ENCODE results near the gene UCP3. TPM values are rescaled to one million over a fixed set of nuclear protein-coding genes. Genes with fewer than 3 reads are reported as not detected.

UCP3 gene
- total and polyA plus RNA-seq, 4 experiments from 2014 or later: 0.54 to 6.3 (median 2.7) TPM

DNA sequence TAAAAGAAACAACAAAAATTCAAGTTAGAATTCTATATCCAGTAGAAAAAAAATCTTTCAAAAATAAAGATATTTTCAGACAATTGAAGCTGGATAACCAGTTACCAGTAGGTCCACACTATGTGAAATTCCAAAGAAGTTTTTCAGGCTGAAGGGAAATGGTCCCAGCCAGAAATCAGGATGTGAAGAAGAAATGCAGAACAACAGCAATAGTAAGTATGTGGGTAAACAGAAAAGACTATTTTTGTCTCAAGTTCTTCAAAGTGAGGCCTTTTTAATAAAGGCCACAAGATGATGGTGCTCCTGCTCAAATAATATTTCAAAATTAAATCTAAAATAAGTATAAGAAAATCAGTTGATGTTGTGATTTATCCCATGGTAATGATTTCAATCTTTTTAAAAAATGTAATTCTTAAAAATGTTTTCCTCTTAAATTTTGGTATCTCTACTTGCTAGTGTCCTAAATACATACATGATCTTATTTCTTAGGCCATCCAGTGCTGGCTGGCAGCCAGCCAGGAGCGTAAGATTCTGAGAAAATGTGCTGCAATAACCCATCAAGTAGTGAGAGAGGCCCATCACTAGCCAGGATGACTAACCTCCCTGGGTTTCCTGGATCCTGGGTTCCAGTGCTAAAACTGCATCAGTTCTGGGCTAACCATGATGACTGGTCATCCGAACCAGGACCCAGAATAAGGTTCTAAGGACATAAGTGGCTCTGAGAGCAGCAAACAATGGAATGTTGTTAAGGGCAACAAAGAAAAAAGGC, 15.6 kb upstream of the UCP3 start:
- Mint-ChIP-seq H3K36me3 (peaks cover 21 to 39% of the 10 kb centered on the region in 2 donors), H3K4me3 (peak overlapping the region in 1 of 8 donors; percentile 19), H3K9me3 (peaks cover 0 to 2% (median 0%) of the 10 kb centered on the region in 8 donors), H3K27ac (peak overlapping the region in 3 of 7 donors; percentile 14 to 70 (median 26)), H3K27me3 (no peaks in the 10 kb centered on the region), H3K4me1 (peaks cover 20 to 40% (median 33%) of the 10 kb centered on the region in 4 donors)
- H3K27ac ChIP-seq (ENCODE audit: low read depth, low read length): no peak overlapping the region
- no peaks in the 10 kb centered on the region for H3K9me3 ChIP-seq (ENCODE audit: control insufficient read depth in 1 of 2, low read length in 2 of 2)
- no peaks in the 10 kb centered on the region for H3K27me3 ChIP-seq (ENCODE audit: insufficient read depth, low read length)
- no peak for DNase-seq
- no peak overlapping the region for H3K4me3 ChIP-seq (ENCODE audit: low read length in 2 of 2)
- intact Hi-C loops (cut with micrococcal nuclease): no loop called here
- peaks cover 36% of the 10 kb centered on the region for H3K4me1 ChIP-seq (ENCODE audit: insufficient read depth, low read length)
- CTCF ChIA-PET (ENCODE audit: partially characterized antibody): no interaction called here
- no peaks in the 10 kb centered on the region for H3K36me3 ChIP-seq (ENCODE audit: insufficient read depth, low read length)
- POLR2A ChIA-PET (ENCODE audit: partially characterized antibody): interaction anchor here (35.3 kb wide), 1 partner anchor 43 kb away, joined by 2221 read pairs; the partner anchor contains the start of gene UCP2

GRCh38 chr11:74023276-74023675, 14.4 kb upstream of the UCP3 start:
- peaks cover 0 to 2% (median 0%) of the 10 kb centered on the region in 8 donors for H3K9me3 Mint-ChIP-seq

DNA sequence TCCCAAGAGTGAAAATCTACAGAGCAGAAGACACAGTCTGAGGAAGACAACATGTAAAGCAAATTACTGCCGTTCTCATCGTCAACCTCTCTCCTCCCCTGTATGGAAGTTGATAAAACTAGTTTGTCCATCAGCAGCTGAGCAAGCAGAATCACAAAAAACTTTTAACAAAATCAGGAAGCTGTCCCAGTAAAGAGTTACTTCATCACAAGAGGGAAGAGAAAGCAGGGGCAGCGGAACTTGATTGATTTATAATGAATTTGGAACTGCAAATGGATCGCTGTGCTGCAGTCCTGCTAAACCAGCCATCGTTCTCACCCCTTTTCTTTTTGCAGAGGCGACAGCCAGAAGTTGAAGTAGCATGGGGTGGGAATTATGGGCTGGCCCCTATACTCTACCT, 13.7 kb upstream of the UCP3 start:
- Mint-ChIP-seq H3K27ac (no peak overlapping the region), H3K9me3 (peaks cover 0 to 2% (median 0%) of the 10 kb centered on the region in 8 donors), H3K36me3 (peaks cover 14 to 26% of the 10 kb centered on the region in 2 donors), H3K27me3 (no peaks in the 10 kb centered on the region), H3K4me1 (peaks cover 24 to 46% (median 27%) of the 10 kb centered on the region in 4 donors), H3K4me3 (no peak overlapping the region)
- no peaks in the 10 kb centered on the region for H3K36me3 ChIP-seq (ENCODE audit: insufficient read depth, low read length)
- no peak overlapping the region for H3K4me3 ChIP-seq (ENCODE audit: low read length in 2 of 2)
- H3K9me3 ChIP-seq (ENCODE audit: control insufficient read depth in 1 of 2, low read length in 2 of 2): no peaks in the 10 kb centered on the region
- no peak for DNase-seq
- peaks cover 49% of the 10 kb centered on the region for H3K4me1 ChIP-seq (ENCODE audit: insufficient read depth, low read length)
- H3K27me3 ChIP-seq (ENCODE audit: insufficient read depth, low read length): no peaks in the 10 kb centered on the region
- intact Hi-C loops (cut with micrococcal nuclease): no loop called here
- ChIA-PET POLR2A (ENCODE audit: partially characterized antibody) (interaction anchor here (35.3 kb wide), 1 partner anchor 41 kb away, joined by 2221 read pairs; the partner anchor contains the start of gene UCP2), CTCF (ENCODE audit: partially characterized antibody) (interaction anchor here (1.3 kb wide), 2 partner anchors 17 to 59 kb away, joined by 3 read pairs; no protein-coding TSS in a partner anchor)
- H3K27ac ChIP-seq (ENCODE audit: low read depth, low read length): no peak overlapping the region

More at GRCh38 chr11:74023276-74023675, 14.4 kb upstream of the UCP3 start:
- intact Hi-C loops (cut with micrococcal nuclease): no loop called here
- ChIA-PET CTCF (ENCODE audit: partially characterized antibody) (no interaction called here), POLR2A (ENCODE audit: partially characterized antibody) (interaction anchor here (35.3 kb wide), 1 partner anchor 42 kb away, joined by 2221 read pairs; the partner anchor contains the start of gene UCP2)
- Mint-ChIP-seq H3K27me3 (no peaks in the 10 kb centered on the region), H3K4me1 (peaks cover 23 to 40% (median 28%) of the 10 kb centered on the region in 4 donors), H3K4me3 (peak overlapping the region in 1 of 8 donors; percentile 25), H3K36me3 (peaks cover 18 to 31% of the 10 kb centered on the region in 2 donors), H3K27ac (peak overlapping the region in 2 of 7 donors; percentile 62 to 68)
- no peaks in the 10 kb centered on the region for H3K36me3 ChIP-seq (ENCODE audit: insufficient read depth, low read length)
- no peak overlapping the region for H3K4me3 ChIP-seq (ENCODE audit: low read length in 2 of 2)
- DNase-seq: no peak
- H3K9me3 ChIP-seq (ENCODE audit: control insufficient read depth in 1 of 2, low read length in 2 of 2): no peaks in the 10 kb centered on the region
- H3K27me3 ChIP-seq (ENCODE audit: insufficient read depth, low read length): no peaks in the 10 kb centered on the region
- peaks cover 46% of the 10 kb centered on the region for H3K4me1 ChIP-seq (ENCODE audit: insufficient read depth, low read length)
- H3K27ac ChIP-seq (ENCODE audit: low read depth, low read length): no peak overlapping the region

GRCh38 chr11:74021998-74022397, 13.1 kb upstream of the UCP3 start:
- no peaks in the 10 kb centered on the region for H3K36me3 ChIP-seq (ENCODE audit: insufficient read depth, low read length)
- ChIA-PET POLR2A (ENCODE audit: partially characterized antibody) (interaction anchor here (35.3 kb wide), 1 partner anchor 41 kb away, joined by 2221 read pairs; the partner anchor contains the start of gene UCP2), CTCF (ENCODE audit: partially characterized antibody) (interaction anchor here (1.3 to 1.4 kb wide), 3 partner anchors 12 to 58 kb away, joined by 3 to 6 read pairs (median 3); no protein-coding TSS in a partner anchor)
- Mint-ChIP-seq H3K36me3 (peaks cover 14 to 28% of the 10 kb centered on the region in 2 donors), H3K9me3 (peaks cover 0 to 2% (median 0%) of the 10 kb centered on the region in 8 donors), H3K27ac (no peak overlapping the region), H3K4me3 (no peak overlapping the region), H3K4me1 (peaks cover 25 to 49% (median 29%) of the 10 kb centered on the region in 4 donors), H3K27me3 (no peaks in the 10 kb centered on the region)
- no peaks in the 10 kb centered on the region for H3K9me3 ChIP-seq (ENCODE audit: control insufficient read depth in 1 of 2, low read length in 2 of 2)
- intact Hi-C loops (cut with micrococcal nuclease): no loop called here
- no peak overlapping the region for H3K4me3 ChIP-seq (ENCODE audit: low read length in 2 of 2)
- no peaks in the 10 kb centered on the region for H3K27me3 ChIP-seq (ENCODE audit: insufficient read depth, low read length)
- peaks cover 52% of the 10 kb centered on the region for H3K4me1 ChIP-seq (ENCODE audit: insufficient read depth, low read length)
- no peak overlapping the region for H3K27ac ChIP-seq (ENCODE audit: low read depth, low read length)
- DNase-seq: no peak

GRCh38 chr11:74020539-74020938, 11.7 kb upstream of the UCP3 start:
- H3K9me3 ChIP-seq (ENCODE audit: control insufficient read depth in 1 of 2, low read length in 2 of 2): no peaks in the 10 kb centered on the region
- H3K9me3 Mint-ChIP-seq: no peaks in the 10 kb centered on the region
- no peaks in the 10 kb centered on the region for H3K27me3 ChIP-seq (ENCODE audit: insufficient read depth, low read length)
- ChIA-PET CTCF (ENCODE audit: partially characterized antibody) (interaction anchor here (0.7 to 1.6 kb wide), 6 partner anchors 9 to 60 kb away, joined by 3 to 6 read pairs (median 4); no protein-coding TSS in a partner anchor), POLR2A (ENCODE audit: partially characterized antibody) (interaction anchor here (1.2 to 35.3 kb wide), 5 partner anchors 9 to 39 kb away, joined by 3 to 2221 read pairs (median 5); partner anchors contain the start of gene UCP2)
- no peak for DNase-seq
- H3K4me1 ChIP-seq (ENCODE audit: insufficient read depth, low read length): peaks cover 57% of the 10 kb centered on the region
- intact Hi-C loops (cut with micrococcal nuclease): no loop called here
- H3K36me3 Mint-ChIP-seq: peaks cover 8 to 28% of the 10 kb centered on the region in 2 donors
- no peak overlapping the region for H3K4me3 ChIP-seq (ENCODE audit: low read length in 2 of 2)
- H3K36me3 ChIP-seq (ENCODE audit: insufficient read depth, low read length): no peaks in the 10 kb centered on the region
- no peak overlapping the region for H3K4me3 Mint-ChIP-seq
- no peaks in the 10 kb centered on the region for H3K27me3 Mint-ChIP-seq
- H3K27ac Mint-ChIP-seq: no peak overlapping the region
- H3K4me1 Mint-ChIP-seq: peaks cover 18 to 53% (median 30%) of the 10 kb centered on the region in 4 donors
- H3K27ac ChIP-seq (ENCODE audit: low read depth, low read length): no peak overlapping the region

GRCh38 chr11:74019860-74020259, 11.0 kb upstream of the UCP3 start:
- Mint-ChIP-seq H3K27me3 (no peaks in the 10 kb centered on the region), H3K4me3 (peak overlapping the region in 4 of 8 donors; percentile 29 to 61 (median 46)), H3K9me3 (no peaks in the 10 kb centered on the region), H3K36me3 (peaks cover 8 to 25% of the 10 kb centered on the region in 2 donors), H3K27ac (no peak overlapping the region), H3K4me1 (peaks cover 14 to 55% (median 36%) of the 10 kb centered on the region in 4 donors)
- intact Hi-C loops (cut with micrococcal nuclease): no loop called here
- Histone ChIP-seq H3K36me3 (ENCODE audit: insufficient read depth, low read length) (no peaks in the 10 kb centered on the region), H3K4me1 (ENCODE audit: insufficient read depth, low read length) (peaks cover 61% of the 10 kb centered on the region), H3K4me3 (ENCODE audit: low read length in 2 of 2) (no peak overlapping the region), H3K9me3 (ENCODE audit: control insufficient read depth in 1 of 2, low read length in 2 of 2) (no peaks in the 10 kb centered on the region), H3K27me3 (ENCODE audit: insufficient read depth, low read length) (no peaks in the 10 kb centered on the region), H3K27ac (ENCODE audit: low read depth, low read length) (peak overlapping the region; percentile 6)
- ChIA-PET POLR2A (ENCODE audit: partially characterized antibody) (interaction anchor here (1.2 to 35.3 kb wide), 5 partner anchors 8 to 39 kb away, joined by 4 to 2221 read pairs (median 6); partner anchors contain the start of gene UCP2), CTCF (ENCODE audit: partially characterized antibody) (interaction anchor here (1.0 to 1.6 kb wide), 5 partner anchors 14 to 59 kb away, joined by 3 to 5 read pairs (median 3); no protein-coding TSS in a partner anchor)
- no peak for DNase-seq
